AG09309 (cell line): ENCODE results near the gene REXO1.
"Not testable (repeated sequence)": the region's sequence is repeated elsewhere in the genome, so short reads cannot be mapped to it uniquely, and the experiment has no call there.

Experiments used
- DNase-seq: peaks from one replicate; pipeline ENCODE4 v3.0.0-alpha.2; 2010; ENCODE audit warnings: low read depth
- H3K4me3 ChIP-seq: 2 replicates; pipeline ENCODE4 v1.5.1; 2011; ENCODE audit warnings: mild to moderate bottlenecking, low read depth, low read length, moderate library complexity; ENCODE audit not compliant: control insufficient read depth
- CTCF ChIP-seq: IDR thresholded peaks from 2 replicates; pipeline ENCODE4 v1.5.1; 2011; ENCODE audit warnings: mild to moderate bottlenecking, low read depth, low read length, inconsistent platforms; ENCODE audit not compliant: insufficient read depth, control insufficient read depth; ENCODE audit errors: missing control alignments

The REXO1 gene

GRCh38 chr19:1880611-1881392 is 32.5 kb upstream of the REXO1 start:
- no peak for DNase-seq
- no peak overlapping the region for H3K4me3 ChIP-seq
- TF ChIP-seq CTCF = no peak

- H3K4me3 ChIP-seq = not testable (repeated sequence)
These were observed 31.7 kb upstream of the REXO1 start for GRCh38 chr19:1879982-1880381.

GRCh38 chr19:1878583-1878982 is 30.3 kb upstream of the REXO1 start:
- not testable (repeated sequence) for H3K4me3 ChIP-seq, DNase-seq

More at GRCh38 chr19:1879982-1880381, 31.7 kb upstream of the REXO1 start:
- not testable (repeated sequence) for DNase-seq

GRCh38 chr19:1877280-1877660 is 29.0 kb upstream of the REXO1 start:
- not testable (repeated sequence) for H3K4me3 ChIP-seq, DNase-seq

- DNase-seq = not testable (repeated sequence)
- H3K4me3 ChIP-seq = peak overlapping the region; percentile 98
- TF ChIP-seq CTCF = peak; percentile 22
These were observed 28.4 kb upstream of the REXO1 start for GRCh38 chr19:1876496-1877279.

GRCh38 chr19:1875646-1876495 is 27.6 kb upstream of the REXO1 start:
- TF ChIP-seq CTCF = no peak
- H3K4me3 ChIP-seq = peak overlapping the region; percentile 98
- no peak for DNase-seq

- peak overlapping the region; percentile 98 for H3K4me3 ChIP-seq
- not testable (repeated sequence) for DNase-seq
These were observed 27.0 kb upstream of the REXO1 start for GRCh38 chr19:1875265-1875645.

- no peak for DNase-seq
- no peak for TF ChIP-seq CTCF
- peak overlapping the region; percentile 98 for H3K4me3 ChIP-seq
These were observed 26.4 kb upstream of the REXO1 start for GRCh38 chr19:1874554-1875185.
